Measurements from ENCODE around the gene NEGR1. TPM values are rescaled to one million over a fixed set of nuclear protein-coding genes. Genes with fewer than 3 reads are reported as not detected.
A peak's percentile ranks its signal among the peaks of the same experiment; 100 is the strongest.

NEGR1 gene
- total RNA-seq, 1 donor from 2014 or later, result 9.7 TPM

GRCh38 chr1:72288886-72289285, 6.5 kb upstream of the NEGR1 start:
- intact Hi-C loops (cut with micrococcal nuclease), result no loop called here
- H3K36me3 ChIP-seq, result no peaks in the 10 kb centered on the region
- peaks cover 11% of the 10 kb centered on the region for H3K9me3 ChIP-seq (replicated peaks)
- no peak overlapping the region for H3K27ac ChIP-seq (replicated peaks)
- no peak for DNase-seq
- H3K27me3 ChIP-seq (ENCODE audit: low read depth), result no peaks in the 10 kb centered on the region
- H3K4me1 ChIP-seq, result peaks cover 15% of the 10 kb centered on the region
- no peak for TF ChIP-seq CTCF (IDR thresholded peaks at IDR 0.05; ENCODE audit: borderline replicate concordance)
- no peak overlapping the region for H3K4me3 ChIP-seq

- no peak for DNase-seq
- H3K27ac ChIP-seq (replicated peaks), result no peak overlapping the region
- intact Hi-C loops (cut with micrococcal nuclease), result no loop called here
- H3K27me3 ChIP-seq (ENCODE audit: low read depth), result no peaks in the 10 kb centered on the region
- H3K9me3 ChIP-seq (replicated peaks), result no peaks in the 10 kb centered on the region
- H3K4me3 ChIP-seq, result no peak overlapping the region
- no peaks in the 10 kb centered on the region for H3K36me3 ChIP-seq
- H3K4me1 ChIP-seq, result peaks cover 35% of the 10 kb centered on the region
- TF ChIP-seq CTCF (IDR thresholded peaks at IDR 0.05; ENCODE audit: borderline replicate concordance), result no peak
These were observed 4.1 kb upstream of the NEGR1 start for GRCh38 chr1:72286401-72286800.

GRCh38 chr1:72285074-72285425, 2.7 kb upstream of the NEGR1 start:
- DNase-seq, result no peak
- H3K9me3 ChIP-seq (replicated peaks), result no peaks in the 10 kb centered on the region
- intact Hi-C loops (cut with micrococcal nuclease), result no loop called here
- no peak for TF ChIP-seq CTCF (IDR thresholded peaks at IDR 0.05; ENCODE audit: borderline replicate concordance)
- peaks cover 36% of the 10 kb centered on the region for H3K4me1 ChIP-seq
- H3K27ac ChIP-seq (replicated peaks), result peak overlapping the region; percentile 96
- no peaks in the 10 kb centered on the region for H3K27me3 ChIP-seq (ENCODE audit: low read depth)
- no peaks in the 10 kb centered on the region for H3K36me3 ChIP-seq
- H3K4me3 ChIP-seq, result peak overlapping the region; percentile 85

GRCh38 chr1:72284348-72285073, 2.2 kb upstream of the NEGR1 start:
- DNase-seq, result peak; percentile 31
- no peaks in the 10 kb centered on the region for H3K9me3 ChIP-seq (replicated peaks)
- intact Hi-C loops (cut with micrococcal nuclease), result no loop called here
- peak overlapping the region; percentile 96 for H3K27ac ChIP-seq (replicated peaks)
- no peaks in the 10 kb centered on the region for H3K27me3 ChIP-seq (ENCODE audit: low read depth)
- no peak for TF ChIP-seq CTCF (IDR thresholded peaks at IDR 0.05; ENCODE audit: borderline replicate concordance)
- peak overlapping the region; percentile 85 for H3K4me3 ChIP-seq
- H3K36me3 ChIP-seq, result no peaks in the 10 kb centered on the region
- peaks cover 36% of the 10 kb centered on the region for H3K4me1 ChIP-seq

GRCh38 chr1:72284084-72284347, 1.7 kb upstream of the NEGR1 start:
- intact Hi-C loops (cut with micrococcal nuclease), result no loop called here
- Histone ChIP-seq H3K27me3 (ENCODE audit: low read depth) (no peaks in the 10 kb centered on the region), H3K36me3 (no peaks in the 10 kb centered on the region), H3K4me1 (peaks cover 36% of the 10 kb centered on the region), H3K27ac (replicated peaks) (peak overlapping the region; percentile 96), H3K4me3 (peak overlapping the region; percentile 85), H3K9me3 (replicated peaks) (no peaks in the 10 kb centered on the region)
- no peak for TF ChIP-seq CTCF (IDR thresholded peaks at IDR 0.05; ENCODE audit: borderline replicate concordance)
- DNase-seq, result no peak

Measured in left ventricle myocardium inferior (tissue), 1 donor.